Osteoblast (primary cell): Measurements from ENCODE around the gene CSNK1A1. TPM values are rescaled to one million over a fixed set of nuclear protein-coding genes. Genes with fewer than 3 reads are reported as not detected.

Experiments used
- DNase-seq: peaks from one replicate; pipeline ENCODE4 v3.0.0; 2011; ENCODE audit warnings: low spot score, mixed read lengths; ENCODE audit not compliant: insufficient read length; ENCODE audit errors: missing footprints
- H2AFZ ChIP-seq: 2 replicates; pipeline ENCODE4 v1.6.0; 2011; ENCODE audit warnings: mild to moderate bottlenecking, low read length
- H3K27ac ChIP-seq: 2 replicates; pipeline ENCODE4 v1.5.1; 2011; ENCODE audit warnings: mild to moderate bottlenecking, low read depth, low read length, moderate library complexity
- H3K27me3 ChIP-seq: 2 replicates; pipeline ENCODE4 v1.6.0; 2012; ENCODE audit warnings: mild to moderate bottlenecking, control low read depth, inconsistent platforms, low read length, moderate library complexity; ENCODE audit not compliant: insufficient read depth
- H3K36me3 ChIP-seq: 2 replicates; pipeline ENCODE4 v1.5.1; 2011; ENCODE audit warnings: mild to moderate bottlenecking, low read length, control low read depth, moderate library complexity; ENCODE audit not compliant: insufficient read depth
- H3K4me1 ChIP-seq: 2 replicates; pipeline ENCODE4 v1.5.1; 2011; ENCODE audit warnings: mild to moderate bottlenecking, low read length, control low read depth, moderate library complexity; ENCODE audit not compliant: insufficient read depth
- H3K4me2 ChIP-seq: 2 replicates; pipeline ENCODE4 v1.6.0; 2011; ENCODE audit warnings: mild to moderate bottlenecking, low read length; ENCODE audit not compliant: insufficient read depth
- H3K4me3 ChIP-seq: fragments of 200-600 bp; sonication (generic); 3 replicates; pipeline ENCODE4 v1.5.1; 2012; ENCODE audit warnings: mild to moderate bottlenecking, low read length, inconsistent platforms; ENCODE audit not compliant: insufficient read depth
- H3K79me2 ChIP-seq: 2 replicates; pipeline ENCODE4 v1.6.0; 2012; ENCODE audit warnings: mild to moderate bottlenecking, low read length, control low read depth, inconsistent platforms; ENCODE audit not compliant: insufficient read depth
- H3K9me3 ChIP-seq: 2 replicates; pipeline ENCODE4 v1.5.1; 2011; ENCODE audit warnings: low read depth, low read length, control low read depth
- H4K20me1 ChIP-seq: 2 replicates; pipeline ENCODE4 v1.6.0; 2012; ENCODE audit warnings: mild to moderate bottlenecking, low read length, control low read depth; ENCODE audit not compliant: insufficient read depth
- CTCF ChIP-seq: IDR thresholded peaks from 2 replicates; pipeline ENCODE4 v1.5.1; 2011; ENCODE audit warnings: mild to moderate bottlenecking, low read depth, low read length, moderate library complexity; ENCODE audit errors: extremely low read depth
- total RNA-seq: library from RNA; depleted of rRNA; stranded (reverse); fragments of >200 nt; gene quantifications from 2 replicates; pipeline ENCODE4 v1.2.3, GENCODE V29; 2012

The CSNK1A1 gene
- total RNA-seq, 1 donor = 497 TPM

- peaks cover 8% of the 10 kb centered on the region for H3K4me1 ChIP-seq
- no peaks in the 10 kb centered on the region for H3K36me3 ChIP-seq
- no peak for DNase-seq
- no peak overlapping the region for H3K4me2 ChIP-seq
- no peak overlapping the region for H3K27ac ChIP-seq
- H4K20me1 ChIP-seq = no peaks in the 10 kb centered on the region
- H3K4me3 ChIP-seq = no peak overlapping the region
- no peak overlapping the region for H2AFZ ChIP-seq
- no peaks in the 10 kb centered on the region for H3K9me3 ChIP-seq
- H3K79me2 ChIP-seq = no peaks in the 10 kb centered on the region
- TF ChIP-seq CTCF = no peak
- no peaks in the 10 kb centered on the region for H3K27me3 ChIP-seq
Measured at GRCh38 chr5:149584121-149584520, 32.9 kb upstream of the CSNK1A1 start.

GRCh38 chr5:149583394-149583793, 32.2 kb upstream of the CSNK1A1 start:
- Histone ChIP-seq H3K4me1 (peaks cover 8% of the 10 kb centered on the region), H3K9me3 (no peaks in the 10 kb centered on the region), H3K4me2 (no peak overlapping the region), H3K27ac (no peak overlapping the region), H2AFZ (no peak overlapping the region), H3K27me3 (no peaks in the 10 kb centered on the region), H4K20me1 (no peaks in the 10 kb centered on the region), H3K79me2 (no peaks in the 10 kb centered on the region), H3K36me3 (no peaks in the 10 kb centered on the region), H3K4me3 (no peak overlapping the region)
- TF ChIP-seq CTCF = no peak
- no peak for DNase-seq

- peak overlapping the region; percentile 76 for H3K4me3 ChIP-seq
- H2AFZ ChIP-seq = peak overlapping the region; percentile 97
- no peaks in the 10 kb centered on the region for H3K79me2 ChIP-seq
- TF ChIP-seq CTCF = no peak
- no peak for DNase-seq
- H4K20me1 ChIP-seq = no peaks in the 10 kb centered on the region
- no peaks in the 10 kb centered on the region for H3K27me3 ChIP-seq
- H3K36me3 ChIP-seq = no peaks in the 10 kb centered on the region
- H3K27ac ChIP-seq = no peak overlapping the region
- peaks cover 8% of the 10 kb centered on the region for H3K4me1 ChIP-seq
- peak overlapping the region; percentile 93 for H3K4me2 ChIP-seq
- H3K9me3 ChIP-seq = no peaks in the 10 kb centered on the region
Measured at GRCh38 chr5:149581931-149582768, 30.9 kb upstream of the CSNK1A1 start.

GRCh38 chr5:149581192-149581861, 30.1 kb upstream of the CSNK1A1 start, which contains the start of gene ARHGEF37:
Gene ARHGEF37 (plus strand): TSS chr5:149581498. CDS start chr5:149597770, 16,272 bp downstream.
- peak within 1 kb of the TSS; percentile 97 for H2AFZ ChIP-seq
- H3K9me3 ChIP-seq = no peaks in the 10 kb centered on the region
- TF ChIP-seq CTCF = no peak
- H3K27me3 ChIP-seq = no peaks in the 10 kb centered on the region
- H3K79me2 ChIP-seq = no peaks in the 10 kb centered on the region
- H3K4me1 ChIP-seq = peaks cover 8% of the 10 kb centered on the region
- no peaks in the 10 kb centered on the region for H3K36me3 ChIP-seq
- no peaks in the 10 kb centered on the region for H4K20me1 ChIP-seq
- H3K27ac ChIP-seq = no peak within 1 kb of the TSS
- DNase-seq = peak; percentile 82
- peak within 1 kb of the TSS; percentile 76 for H3K4me3 ChIP-seq
- H3K4me2 ChIP-seq = peak within 1 kb of the TSS; percentile 93
